ENCODE data around the gene GAL3ST3. TPM values are rescaled to one million over a fixed set of nuclear protein-coding genes. Genes with fewer than 3 reads are reported as not detected.

GAL3ST3 gene
- polyA plus RNA-seq, 1 donor (not counting 4 experiments of a cell fraction or from before 2014, with no cell fraction given) = not detected

DNA sequence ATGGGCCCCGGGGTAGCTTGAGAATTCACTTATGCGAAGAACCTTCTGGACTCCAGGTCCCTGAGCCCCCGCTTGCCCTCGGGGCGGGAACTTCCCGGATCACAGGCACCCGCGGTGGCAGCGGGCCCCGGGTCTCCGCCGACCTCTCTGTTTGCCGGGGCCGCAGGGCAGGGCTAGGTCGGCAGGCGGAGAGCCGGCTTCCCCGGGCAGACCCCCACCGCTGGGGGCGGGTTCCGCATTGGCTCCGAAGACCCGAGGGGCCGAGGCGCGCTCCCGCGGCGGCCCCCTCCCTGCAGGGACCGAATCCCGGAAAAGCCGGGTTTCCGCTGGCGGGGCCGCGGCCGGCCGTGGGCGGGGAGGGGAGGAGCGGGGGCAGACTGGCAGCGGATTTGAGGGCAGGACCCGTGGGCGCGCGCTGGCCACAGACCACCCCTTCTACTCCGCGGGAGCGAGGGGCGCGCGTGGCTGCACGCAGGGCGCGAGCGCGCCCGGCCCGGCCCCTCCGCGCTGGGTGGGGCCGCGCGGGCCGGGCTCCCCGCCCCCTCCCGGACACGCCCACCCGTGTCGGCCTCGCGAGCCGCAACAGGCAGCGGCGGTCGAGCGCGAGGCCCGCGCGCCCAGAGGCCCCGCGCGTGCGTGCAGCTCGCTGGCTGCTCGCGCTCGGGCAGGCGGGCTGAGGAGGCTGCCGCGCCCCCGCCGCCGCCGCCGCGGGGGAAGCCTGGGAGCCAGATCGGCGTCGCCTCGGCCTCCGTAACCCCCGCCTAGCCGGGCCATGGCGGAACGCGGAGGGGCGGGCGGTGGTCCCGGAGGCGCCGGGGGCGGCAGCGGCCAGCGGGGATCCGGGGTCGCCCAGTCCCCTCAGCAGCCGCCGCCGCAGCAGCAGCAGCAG, 21.0 kb upstream of the GAL3ST3 start, which contains the start of gene PACS1:
Gene PACS1 (plus strand): TSS at position 558 of the 889 bp plus-strand sequence. CDS start 215 bp downstream, at position 773.
- Histone ChIP-seq H4K20me1 (ENCODE audit: control insufficient read depth, extremely low read depth, insufficient read depth, low read length) (peaks cover 11% of the 10 kb centered on the region), H3K27ac (ENCODE audit: control insufficient read depth, insufficient read depth, low read length) (peak within 1 kb of the TSS; percentile 66), H3K4me3 (ENCODE audit: control insufficient read depth in 2 of 3, extremely low read depth in 1 of 3, insufficient read depth in 2 of 3, low read depth in 1 of 3, low read length in 3 of 3) (peak within 1 kb of the TSS; percentile 70 to 95 (median 84)), H3K9me3 (ENCODE audit: control insufficient read depth, low read depth, low read length) (no peaks in the 10 kb centered on the region), H3K79me2 (ENCODE audit: control insufficient read depth, insufficient read depth, low read length) (peaks cover 31% of the 10 kb centered on the region), H3K27me3 (ENCODE audit: control insufficient read depth, extremely low read depth, insufficient read depth, low read length) (no peaks in the 10 kb centered on the region), H3K36me3 (ENCODE audit: control insufficient read depth in 2 of 2, extremely low read depth in 1 of 2, insufficient read depth in 2 of 2, low read length in 2 of 2) (peaks cover 28 to 44% of the 10 kb centered on the region in 2 experiments), H3K4me2 (ENCODE audit: control insufficient read depth, extremely low read depth, insufficient read depth, low read depth, low read length) (peak within 1 kb of the TSS; percentile 97), H3K9ac (ENCODE audit: control insufficient read depth, extremely low read depth, insufficient read depth, low read length) (peak within 1 kb of the TSS; percentile 80), H2AFZ (ENCODE audit: control insufficient read depth, low read length) (peak within 1 kb of the TSS; percentile 56), H3K4me1 (ENCODE audit: control insufficient read depth, extremely low read depth, insufficient read depth, low read length) (peaks cover 19% of the 10 kb centered on the region), H3K9me1 (ENCODE audit: control insufficient read depth, extremely low read depth, insufficient read depth, low read length) (no peaks in the 10 kb centered on the region)
- no peak for DNase-seq (ENCODE audit: low read depth, low spot score)
- dilution Hi-C loops (cut with MboI; ENCODE audit: extremely low pct_ligation_motif_present, low sequenced_read_pairs) = no loop called here
- TF ChIP-seq CTCF (optimal IDR thresholded peaks at IDR 0.05 in 1 of 3, IDR thresholded peaks at IDR 0.05 in 1 of 3, conservative IDR thresholded peaks at IDR 0.05 in 1 of 3; ENCODE audit: extremely low read depth in 1 of 3, insufficient read depth in 2 of 3, low read length in 3 of 3) (no peak), EZH2 (IDR thresholded peaks at IDR 0.05; ENCODE audit: low read length) (no peak)
- no peak for FAIRE-seq

GRCh38 chr11:66068923-66069714, 20.2 kb upstream of the GAL3ST3 start:
- dilution Hi-C loops (cut with MboI; ENCODE audit: extremely low pct_ligation_motif_present, low sequenced_read_pairs) = no loop called here
- Histone ChIP-seq H2AFZ (ENCODE audit: control insufficient read depth, low read length) (no peak overlapping the region), H3K9me1 (ENCODE audit: control insufficient read depth, extremely low read depth, insufficient read depth, low read length) (no peaks in the 10 kb centered on the region), H4K20me1 (ENCODE audit: control insufficient read depth, extremely low read depth, insufficient read depth, low read length) (peaks cover 11% of the 10 kb centered on the region), H3K27ac (ENCODE audit: control insufficient read depth, insufficient read depth, low read length) (peak overlapping the region; percentile 66), H3K9ac (ENCODE audit: control insufficient read depth, extremely low read depth, insufficient read depth, low read length) (peak overlapping the region; percentile 80), H3K79me2 (ENCODE audit: control insufficient read depth, insufficient read depth, low read length) (peaks cover 27% of the 10 kb centered on the region), H3K4me2 (ENCODE audit: control insufficient read depth, extremely low read depth, insufficient read depth, low read depth, low read length) (peak overlapping the region; percentile 75), H3K27me3 (ENCODE audit: control insufficient read depth, extremely low read depth, insufficient read depth, low read length) (no peaks in the 10 kb centered on the region), H3K4me1 (ENCODE audit: control insufficient read depth, extremely low read depth, insufficient read depth, low read length) (peaks cover 19% of the 10 kb centered on the region), H3K4me3 (ENCODE audit: control insufficient read depth in 2 of 3, extremely low read depth in 1 of 3, insufficient read depth in 2 of 3, low read depth in 1 of 3, low read length in 3 of 3) (peak overlapping the region; percentile 35 to 62 (median 46)), H3K9me3 (ENCODE audit: control insufficient read depth, low read depth, low read length) (no peaks in the 10 kb centered on the region), H3K36me3 (ENCODE audit: control insufficient read depth in 2 of 2, extremely low read depth in 1 of 2, insufficient read depth in 2 of 2, low read length in 2 of 2) (peaks cover 27 to 47% of the 10 kb centered on the region in 2 experiments)
- peak in 2 of 3 experiments; percentile 47 to 56 for TF ChIP-seq CTCF (optimal IDR thresholded peaks at IDR 0.05 in 1 of 3, IDR thresholded peaks at IDR 0.05 in 1 of 3, conservative IDR thresholded peaks at IDR 0.05 in 1 of 3; ENCODE audit: extremely low read depth in 1 of 3, insufficient read depth in 2 of 3, low read length in 3 of 3)
- no peak for TF ChIP-seq EZH2 (IDR thresholded peaks at IDR 0.05; ENCODE audit: low read length)
- no peak for DNase-seq (ENCODE audit: low read depth, low spot score)
- FAIRE-seq = no peak

All from keratinocyte (primary cell).